OCI-LY7 (cell line): ENCODE data around the gene TFAP2B. TPM values are rescaled to one million over a fixed set of nuclear protein-coding genes. Genes with fewer than 3 reads are reported as not detected.

Source experiments
- BruUV-seq: library from RNA; stranded (reverse); fragments of 400-500 nt; replicated peaks from 2 replicates; lab custom pipeline; 2021; lab: Mats Ljungman, UMichigan
- CTCF ChIA-PET: fragments of 300-600 bp; sonication (Branson Sonifier 250); formaldehyde crosslinking; loops from one replicate; lab custom pipeline; 2022; ENCODE audit warnings: antibody characterized with exemption; ENCODE audit not compliant: unreplicated experiment; lab: Charles Lee
- POLR2A ChIA-PET: fragments of 300-600 bp; sonication (Branson Sonifier 250); formaldehyde crosslinking; loops from one replicate; lab custom pipeline; 2022; ENCODE audit warnings: antibody characterized with exemption; lab: Charles Lee
- DNase-seq: peaks from one replicate; pipeline ENCODE4 v3.0.0-alpha.2; 2015; ENCODE audit warnings: low spot score
- H2AFZ ChIP-seq: fragments of 200-600 bp; sonication (generic), shearing (Covaris generic); 2 replicates; pipeline ENCODE4 v1.6.1; 2014; ENCODE audit warnings: mild to moderate bottlenecking, antibody characterized with exemption, low read length, moderate library complexity
- H3K27ac ChIP-seq: fragments of 200-600 bp; sonication (generic); 2 replicates; pipeline ENCODE4 v1.5.1; 2014; ENCODE audit warnings: mixed run types, low read depth, mild to moderate bottlenecking, moderate library complexity, low read length, inconsistent platforms; ENCODE audit not compliant: poor library complexity, severe bottlenecking
- H3K36me3 ChIP-seq: fragments of 200-600 bp; sonication (generic); 2 replicates; pipeline ENCODE4 v1.6.1; 2014; ENCODE audit warnings: mild to moderate bottlenecking, antibody characterized with exemption, low read length, moderate library complexity, mixed read lengths; ENCODE audit not compliant: insufficient read depth
- H3K4me1 ChIP-seq: fragments of 200-600 bp; sonication (generic); 2 replicates; pipeline ENCODE4 v1.5.1; 2014; ENCODE audit warnings: mild to moderate bottlenecking, low read length; ENCODE audit not compliant: insufficient read depth, poor library complexity, severe bottlenecking
- H3K4me2 ChIP-seq: fragments of 200-600 bp; sonication (generic); 2 replicates; pipeline ENCODE4 v1.6.1; 2014; ENCODE audit warnings: mild to moderate bottlenecking, low read length
- H3K4me3 ChIP-seq: fragments of 200-600 bp; sonication (generic); 2 replicates; pipeline ENCODE4 v1.5.1; 2014; ENCODE audit warnings: mild to moderate bottlenecking, low read depth, low read length; ENCODE audit not compliant: poor library complexity, severe bottlenecking
- H3K79me2 ChIP-seq: fragments of 200-600 bp; sonication (generic); 2 replicates; pipeline ENCODE4 v1.6.1; 2016; ENCODE audit warnings: low read depth, mild to moderate bottlenecking, low read length, moderate library complexity, mixed read lengths; ENCODE audit not compliant: insufficient read depth
- H3K9me2 ChIP-seq: fragments of 200-600 bp; sonication (generic); 2 replicates; pipeline ENCODE4 v1.6.1; 2016; ENCODE audit warnings: mild to moderate bottlenecking, low read length, mixed read lengths; ENCODE audit not compliant: insufficient read depth
- H3K9me3 ChIP-seq: fragments of 200-600 bp; sonication (generic); 2 replicates; pipeline ENCODE4 v1.6.1; 2014; ENCODE audit warnings: mild to moderate bottlenecking, mixed run types, low read length, mixed read lengths
- H4K20me1 ChIP-seq: fragments of 200-600 bp; sonication (generic); 2 replicates; pipeline ENCODE4 v1.6.1; 2014; ENCODE audit warnings: mild to moderate bottlenecking, antibody characterized with exemption, low read length, moderate library complexity, mixed read lengths; ENCODE audit not compliant: insufficient read depth
- EZH2phosphoT487 ChIP-seq: fragments of 200-600 bp; sonication (generic); IDR thresholded peaks from 2 replicates; pipeline ENCODE4 v1.6.1; 2018; ENCODE audit warnings: low read depth, borderline replicate concordance, mild to moderate bottlenecking, mixed run types, antibody characterized with exemption, low read length, moderate library complexity, mixed read lengths
- intact Hi-C: fragments of 100-400 bp; cut with micrococcal nuclease; formaldehyde crosslinking; loops from one replicate; pipeline ENCODE4 v1.10.0; 2022; ENCODE audit not compliant: unreplicated experiment
- total RNA-seq, 2 experiments: library from RNA; depleted of rRNA in 1 of 2; stranded (reverse); fragments of >200 nt in 1 of 2; shearing (Covaris generic) in 1 of 2; gene quantifications; 2 replicates each; pipeline ENCODE4 v1.2.3, GENCODE V29; 2014 to 2022
- TF ChIP-seq, protein P1 (sequence below): fragments of 200-600 bp; sonication (generic); conservative IDR thresholded peaks from 2 replicates; pipeline ENCODE4 v1.5.1; 2014; ENCODE audit warnings: mild to moderate bottlenecking, antibody characterized with exemption, low read length, moderate library complexity, mixed read lengths

Gene TFAP2B
- total RNA-seq, 2 experiments from 2014 or later = not detected

DNA sequence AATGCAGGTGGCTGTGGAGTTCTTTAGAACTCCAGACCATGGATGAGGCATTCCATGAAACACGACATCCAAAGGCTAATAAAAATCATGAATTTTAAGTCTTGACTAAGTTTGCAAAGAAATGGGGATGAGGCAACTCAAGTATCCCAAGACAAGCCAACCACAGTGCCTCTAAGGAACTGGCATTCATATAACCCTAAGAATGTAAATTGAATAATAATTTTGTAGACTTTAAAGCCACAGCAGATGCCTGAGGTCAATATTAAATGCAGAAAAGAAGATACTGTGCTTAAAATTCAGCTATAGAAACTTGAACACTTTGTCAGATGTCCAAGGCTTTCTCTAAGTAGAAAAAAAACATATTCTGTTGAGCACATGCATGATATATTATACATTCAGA, 54.5 kb downstream of the TFAP2B start:
- ChIA-PET POLR2A (no interaction called here), CTCF (no interaction called here)
- no peak overlapping the region for H3K27ac ChIP-seq
- no TSS peak for BruUV-seq
- H3K79me2 ChIP-seq = no peaks in the 10 kb centered on the region
- H3K9me3 ChIP-seq = no peaks in the 10 kb centered on the region
- TF ChIP-seq EZH2phosphoT487 = no peak
- TF ChIP-seq, protein P1, sequence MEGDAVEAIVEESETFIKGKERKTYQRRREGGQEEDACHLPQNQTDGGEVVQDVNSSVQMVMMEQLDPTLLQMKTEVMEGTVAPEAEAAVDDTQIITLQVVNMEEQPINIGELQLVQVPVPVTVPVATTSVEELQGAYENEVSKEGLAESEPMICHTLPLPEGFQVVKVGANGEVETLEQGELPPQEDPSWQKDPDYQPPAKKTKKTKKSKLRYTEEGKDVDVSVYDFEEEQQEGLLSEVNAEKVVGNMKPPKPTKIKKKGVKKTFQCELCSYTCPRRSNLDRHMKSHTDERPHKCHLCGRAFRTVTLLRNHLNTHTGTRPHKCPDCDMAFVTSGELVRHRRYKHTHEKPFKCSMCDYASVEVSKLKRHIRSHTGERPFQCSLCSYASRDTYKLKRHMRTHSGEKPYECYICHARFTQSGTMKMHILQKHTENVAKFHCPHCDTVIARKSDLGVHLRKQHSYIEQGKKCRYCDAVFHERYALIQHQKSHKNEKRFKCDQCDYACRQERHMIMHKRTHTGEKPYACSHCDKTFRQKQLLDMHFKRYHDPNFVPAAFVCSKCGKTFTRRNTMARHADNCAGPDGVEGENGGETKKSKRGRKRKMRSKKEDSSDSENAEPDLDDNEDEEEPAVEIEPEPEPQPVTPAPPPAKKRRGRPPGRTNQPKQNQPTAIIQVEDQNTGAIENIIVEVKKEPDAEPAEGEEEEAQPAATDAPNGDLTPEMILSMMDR = no peak
- H4K20me1 ChIP-seq = no peaks in the 10 kb centered on the region
- intact Hi-C loops = no loop called here
- no peaks in the 10 kb centered on the region for H3K9me2 ChIP-seq
- DNase-seq = no peak
- H3K4me2 ChIP-seq = no peak overlapping the region
- no peak overlapping the region for H2AFZ ChIP-seq
- H3K36me3 ChIP-seq = no peaks in the 10 kb centered on the region
- H3K4me3 ChIP-seq = no peak overlapping the region
- H3K4me1 ChIP-seq = no peaks in the 10 kb centered on the region

DNA sequence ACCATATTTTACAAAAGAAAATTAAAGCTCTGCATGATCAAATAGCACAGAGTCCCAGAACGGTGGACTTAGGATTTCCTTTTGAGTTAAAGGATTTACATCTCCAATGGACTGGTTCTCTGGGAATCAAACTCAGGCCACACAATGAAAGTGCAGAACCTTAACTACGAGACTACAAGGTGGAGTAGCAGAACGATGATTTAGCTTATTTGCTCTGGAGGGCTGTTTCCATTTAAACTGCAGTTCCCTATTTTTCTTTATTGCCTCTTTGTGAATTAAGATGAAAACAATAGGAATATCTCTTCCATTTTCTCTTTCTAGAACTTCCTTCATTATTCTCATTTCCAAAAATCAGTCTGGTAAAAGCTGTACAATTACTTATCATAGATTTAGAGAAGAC, 65.7 kb downstream of the TFAP2B start:
- no peak overlapping the region for H2AFZ ChIP-seq
- H3K4me2 ChIP-seq = no peak overlapping the region
- no peak overlapping the region for H3K27ac ChIP-seq
- H3K79me2 ChIP-seq = no peaks in the 10 kb centered on the region
- H3K36me3 ChIP-seq = no peaks in the 10 kb centered on the region
- intact Hi-C loops = no loop called here
- H3K9me3 ChIP-seq = no peaks in the 10 kb centered on the region
- ChIA-PET CTCF (no interaction called here), POLR2A (interaction anchor here (0.7 kb wide), 1 partner anchor 85 kb away, joined by 3 read pairs; no protein-coding TSS in a partner anchor)
- H3K9me2 ChIP-seq = no peaks in the 10 kb centered on the region
- BruUV-seq = no TSS peak
- H3K4me3 ChIP-seq = no peak overlapping the region
- TF ChIP-seq, protein P1 = no peak
- TF ChIP-seq EZH2phosphoT487 = no peak
- no peaks in the 10 kb centered on the region for H3K4me1 ChIP-seq
- H4K20me1 ChIP-seq = no peaks in the 10 kb centered on the region
- no peak for DNase-seq

- Histone ChIP-seq H3K4me1 (no peaks in the 10 kb centered on the region), H3K9me2 (no peaks in the 10 kb centered on the region), H2AFZ (no peak overlapping the region), H3K4me3 (no peak overlapping the region), H3K79me2 (no peaks in the 10 kb centered on the region), H3K4me2 (no peak overlapping the region), H3K27ac (no peak overlapping the region), H3K36me3 (no peaks in the 10 kb centered on the region), H3K9me3 (no peaks in the 10 kb centered on the region), H4K20me1 (no peaks in the 10 kb centered on the region)
- BruUV-seq = no TSS peak
- ChIA-PET CTCF (no interaction called here), POLR2A (no interaction called here)
- intact Hi-C loops = no loop called here
- no peak for DNase-seq
- no peak for TF ChIP-seq EZH2phosphoT487
- TF ChIP-seq, protein P1 = no peak
These were observed 68.4 kb downstream of the TFAP2B start for GRCh38 chr6:50887112-50887511.
